GM23248 (cell line): ENCODE data around the gene KIF16B. TPM values are rescaled to one million over a fixed set of nuclear protein-coding genes. Genes with fewer than 3 reads are reported as not detected.
A peak's percentile ranks its signal among the peaks of the same experiment; 100 is the strongest.

ENCODE experiments used
- DNase-seq: peaks from one replicate; pipeline ENCODE4 v3.0.0-alpha.2; 2015
- H2AFZ ChIP-seq: fragments of 200-600 bp; sonication (generic); 2 replicates; pipeline ENCODE4 v1.6.1; 2016; ENCODE audit warnings: antibody characterized with exemption
- H3F3A ChIP-seq: fragments of 200-600 bp; sonication (generic); 2 replicates; pipeline ENCODE4 v1.6.1; 2016; ENCODE audit warnings: mild to moderate bottlenecking, antibody characterized with exemption, mixed run types; ENCODE audit not compliant: insufficient read depth
- H3K27ac ChIP-seq: fragments of 200-600 bp; sonication (generic); 2 replicates; pipeline ENCODE4 v1.5.1; 2016; ENCODE audit warnings: mild to moderate bottlenecking
- H3K27me3 ChIP-seq: fragments of 200-600 bp; sonication (generic); replicated peaks from 2 replicates; pipeline ENCODE4 v1.6.1; 2016; ENCODE audit warnings: mild to moderate bottlenecking; ENCODE audit not compliant: insufficient read depth
- H3K36me3 ChIP-seq: fragments of 200-600 bp; sonication (generic); 2 replicates; pipeline ENCODE4 v1.6.1; 2016; ENCODE audit warnings: low read depth, mild to moderate bottlenecking
- H3K4me1 ChIP-seq: fragments of 200-600 bp; sonication (generic); 2 replicates; pipeline ENCODE4 v1.6.1; 2016; ENCODE audit warnings: mild to moderate bottlenecking; ENCODE audit not compliant: insufficient read depth
- H3K4me2 ChIP-seq: fragments of 200-600 bp; sonication (generic); one replicate; pipeline ENCODE4 v1.6.1; 2016; ENCODE audit warnings: mild to moderate bottlenecking; ENCODE audit not compliant: unreplicated experiment
- H3K4me3 ChIP-seq: fragments of 200-600 bp; sonication (generic); 2 replicates; pipeline ENCODE4 v1.5.1; 2016; ENCODE audit warnings: mild to moderate bottlenecking
- H3K79me2 ChIP-seq: fragments of 200-600 bp; sonication (generic); 2 replicates; pipeline ENCODE4 v1.6.1; 2016; ENCODE audit warnings: mild to moderate bottlenecking; ENCODE audit not compliant: insufficient read depth
- H3K9ac ChIP-seq: fragments of 200-600 bp; sonication (generic); 2 replicates; pipeline ENCODE4 v1.6.1; 2016; ENCODE audit warnings: mild to moderate bottlenecking
- H3K9me2 ChIP-seq: fragments of 200-600 bp; sonication (generic); 2 replicates; pipeline ENCODE4 v1.6.1; 2016; ENCODE audit warnings: mixed run types, mild to moderate bottlenecking, moderate library complexity; ENCODE audit not compliant: insufficient read depth
- H3K9me3 ChIP-seq: fragments of 200-600 bp; sonication (generic); one replicate; pipeline ENCODE4 v1.6.1; 2017; ENCODE audit warnings: low read depth
- H4K20me1 ChIP-seq: fragments of 200-600 bp; sonication (generic); 2 replicates; pipeline ENCODE4 v1.6.0; 2016; ENCODE audit not compliant: insufficient read depth
- EZH2 ChIP-seq: fragments of 200-600 bp; sonication (generic); IDR thresholded peaks from 2 replicates; pipeline ENCODE4 v1.6.1; 2018; ENCODE audit warnings: antibody characterized with exemption, mild to moderate bottlenecking; ENCODE audit not compliant: insufficient read depth, poor library complexity, severe bottlenecking
- EZH2phosphoT487 ChIP-seq: fragments of 200-600 bp; sonication (generic); IDR thresholded peaks from 2 replicates; pipeline ENCODE4 v1.6.1; 2018; ENCODE audit warnings: antibody characterized with exemption, moderate library complexity, mild to moderate bottlenecking, low read depth; ENCODE audit not compliant: insufficient read depth
- WGBS, 2 experiments: methylation state at CpG; one replicate each; pipeline ENCODE4 v1.1.6; 2015 to 2017; ENCODE audit warnings: low lambda C conversion rate in 2 of 2, low coverage in 1 of 2; ENCODE audit errors: missing lambda C conversion rate in 2 of 2; 5-methylcytosine and 5-hydroxymethylcytosine counted together
- in situ Hi-C: fragments of 300-500 bp; cut with MboI; formaldehyde crosslinking; loops from 2 replicates; pipeline ENCODE4 v1.15.0; 2020
- polyA plus RNA-seq: library from polyadenylated mRNA; unstranded; fragments of >200 nt; fragmentation: Nextera tagmentation; extraction: Ambion mirVana; gene quantifications from 2 replicates; pipeline ENCODE4 v1.2.1, GENCODE V29; 2016
- total RNA-seq: library from RNA; depleted of rRNA; stranded (reverse); fragments of >200 nt; shearing (Covaris generic); gene quantifications from 2 replicates; pipeline ENCODE4 v1.2.3, GENCODE V29; 2014

The KIF16B gene
- total and polyA plus RNA-seq, 2 experiments from 2014 or later: 1.7 to 2.6 TPM

DNA sequence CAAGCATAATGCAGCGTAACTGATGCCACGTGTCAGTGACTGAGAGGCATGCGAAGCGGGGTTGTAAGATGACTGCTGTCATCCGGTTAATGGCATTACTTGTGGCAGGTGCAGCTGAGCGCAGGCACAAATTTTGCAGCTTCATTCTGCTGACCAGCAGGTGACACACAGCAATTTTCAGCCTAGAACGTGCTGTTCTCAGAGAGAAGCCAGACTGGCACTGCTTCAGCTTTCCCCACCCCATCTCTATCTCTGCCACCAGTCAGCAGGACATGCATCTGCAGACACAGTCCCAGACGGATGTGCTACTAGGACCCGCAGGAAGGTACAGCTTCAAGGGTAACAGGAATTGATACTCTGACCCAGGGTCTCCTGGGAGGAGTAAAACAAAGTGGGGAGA, 221.8 kb downstream of the KIF16B start:
- H3K4me3 ChIP-seq: no peak overlapping the region
- no peaks in the 10 kb centered on the region for H3K36me3 ChIP-seq
- no peak overlapping the region for H3K27ac ChIP-seq
- no peak overlapping the region for H2AFZ ChIP-seq
- no peaks in the 10 kb centered on the region for H3K27me3 ChIP-seq
- no peaks in the 10 kb centered on the region for H3K9me2 ChIP-seq
- no peak overlapping the region for H3K4me2 ChIP-seq
- no peaks in the 10 kb centered on the region for H3K9me3 ChIP-seq
- H3K79me2 ChIP-seq: no peaks in the 10 kb centered on the region
- no peaks in the 10 kb centered on the region for H4K20me1 ChIP-seq
- no peak for DNase-seq
- in situ Hi-C loops: no loop called here
- H3K4me1 ChIP-seq: peaks cover 4% of the 10 kb centered on the region; the same call in 1 of the 2 replicates
- TF ChIP-seq EZH2 (no peak), EZH2phosphoT487 (no peak)
- H3F3A ChIP-seq: no peaks in the 10 kb centered on the region
- H3K9ac ChIP-seq: no peak overlapping the region
- 71 to 73% methylated on average over 9 of the region's 9 CpGs for WGBS, 2 experiments

GRCh38 chr20:16350465-16350864, 222.8 kb downstream of the KIF16B start:
- Histone ChIP-seq H3F3A (no peaks in the 10 kb centered on the region), H3K4me1 (peaks cover 4% of the 10 kb centered on the region; the same call in 1 of the 2 replicates), H3K79me2 (no peaks in the 10 kb centered on the region), H3K4me2 (no peak overlapping the region), H3K9me3 (no peaks in the 10 kb centered on the region), H3K9me2 (no peaks in the 10 kb centered on the region), H3K9ac (peak overlapping the region; percentile 46), H3K27me3 (no peaks in the 10 kb centered on the region), H3K27ac (peak overlapping the region; percentile 65), H3K4me3 (no peak overlapping the region), H3K36me3 (no peaks in the 10 kb centered on the region), H4K20me1 (no peaks in the 10 kb centered on the region), H2AFZ (no peak overlapping the region)
- in situ Hi-C loops: no loop called here
- 45 to 53% methylated on average over 5 to 11 of the region's 11 CpGs for WGBS, 2 experiments
- no peak for TF ChIP-seq EZH2phosphoT487
- TF ChIP-seq EZH2: no peak
- peak; percentile 85 for DNase-seq

- DNase-seq: peak; percentile 75
- H3K27me3 ChIP-seq: no peaks in the 10 kb centered on the region
- H4K20me1 ChIP-seq: no peaks in the 10 kb centered on the region
- WGBS, 2 experiments: 4 to 5% methylated on average over 6 of the region's 6 CpGs
- H3K27ac ChIP-seq: peak overlapping the region; percentile 65
- peaks cover 4% of the 10 kb centered on the region; the same call in 1 of the 2 replicates for H3K4me1 ChIP-seq
- no peak overlapping the region for H2AFZ ChIP-seq
- H3F3A ChIP-seq: no peaks in the 10 kb centered on the region
- no peaks in the 10 kb centered on the region for H3K9me3 ChIP-seq
- peak overlapping the region; percentile 46 for H3K9ac ChIP-seq
- H3K36me3 ChIP-seq: no peaks in the 10 kb centered on the region
- in situ Hi-C loops: no loop called here
- no peak overlapping the region for H3K4me2 ChIP-seq
- no peaks in the 10 kb centered on the region for H3K9me2 ChIP-seq
- no peak overlapping the region for H3K4me3 ChIP-seq
- H3K79me2 ChIP-seq: no peaks in the 10 kb centered on the region
- TF ChIP-seq EZH2 (no peak), EZH2phosphoT487 (no peak)
Measured at GRCh38 chr20:16349523-16350260, 223.6 kb downstream of the KIF16B start.

- H3K9me3 ChIP-seq: no peaks in the 10 kb centered on the region
- DNase-seq: no peak
- H2AFZ ChIP-seq: no peak overlapping the region
- H4K20me1 ChIP-seq: no peaks in the 10 kb centered on the region
- H3K27me3 ChIP-seq: no peaks in the 10 kb centered on the region
- H3K4me3 ChIP-seq: no peak overlapping the region
- WGBS, 2 experiments: 83 to 87% methylated on average over 7 of the region's 7 CpGs
- no peaks in the 10 kb centered on the region for H3F3A ChIP-seq
- no peak overlapping the region for H3K9ac ChIP-seq
- no peaks in the 10 kb centered on the region for H3K79me2 ChIP-seq
- H3K36me3 ChIP-seq: no peaks in the 10 kb centered on the region
- no peak for TF ChIP-seq EZH2phosphoT487
- no peak for TF ChIP-seq EZH2
- H3K4me2 ChIP-seq: no peak overlapping the region
- H3K9me2 ChIP-seq: no peaks in the 10 kb centered on the region
- no peak overlapping the region for H3K27ac ChIP-seq
- peaks cover 4% of the 10 kb centered on the region; the same call in 1 of the 2 replicates for H3K4me1 ChIP-seq
- in situ Hi-C loops: no loop called here
Measured at GRCh38 chr20:16346956-16347355, 226.3 kb downstream of the KIF16B start.
